IPS DF 19.7 (cell line): Measurements from ENCODE around the gene CELF2.

ENCODE experiments used
- DNase-seq: peaks from one replicate; pipeline ENCODE4 v3.0.0-alpha.2; 2013; ENCODE audit warnings: low read depth, low spot score

CELF2 gene

GRCh38 chr10:11154849-11155498 is 137.3 kb downstream of the CELF2 start:
- DNase-seq, result no peak

- no peak for DNase-seq
Observed at GRCh38 chr10:11156480-11156879, 138.8 kb downstream of the CELF2 start.

- no peak for DNase-seq
Observed at GRCh38 chr10:11157292-11158076, 139.8 kb downstream of the CELF2 start.

- no peak for DNase-seq
Observed at GRCh38 chr10:11158080-11158479, 140.4 kb downstream of the CELF2 start.

GRCh38 chr10:11159543-11160215 is 142.0 kb downstream of the CELF2 start:
- DNase-seq, result no peak

- DNase-seq, result no peak
Observed at GRCh38 chr10:11161096-11161495, 143.4 kb downstream of the CELF2 start.

GRCh38 chr10:11161910-11162309 is 144.2 kb downstream of the CELF2 start:
- DNase-seq, result no peak

GRCh38 chr10:11162828-11163599 is 145.3 kb downstream of the CELF2 start:
- DNase-seq, result no peak

- DNase-seq, result no peak
Observed at GRCh38 chr10:11163780-11164550, 146.3 kb downstream of the CELF2 start.

GRCh38 chr10:11164551-11164802 is 146.8 kb downstream of the CELF2 start:
- DNase-seq, result no peak

GRCh38 chr10:11164803-11165590 is 147.3 kb downstream of the CELF2 start:
- DNase-seq, result no peak

GRCh38 chr10:11165591-11166543 is 148.2 kb downstream of the CELF2 start:
- peak; percentile 50 for DNase-seq

GRCh38 chr10:11166550-11166949 is 148.9 kb downstream of the CELF2 start:
- DNase-seq, result no peak

GRCh38 chr10:11167233-11167966 is 149.7 kb downstream of the CELF2 start:
- DNase-seq, result no peak

- no peak for DNase-seq
Observed at GRCh38 chr10:11168423-11169090, 150.9 kb downstream of the CELF2 start.

- DNase-seq, result no peak
Observed at GRCh38 chr10:11169976-11170375, 152.3 kb downstream of the CELF2 start.

- DNase-seq, result no peak
Observed at GRCh38 chr10:11170574-11170973, 152.9 kb downstream of the CELF2 start.
